Measurements from ENCODE around the gene TENT5A. TPM values are rescaled to one million over a fixed set of nuclear protein-coding genes. Genes with fewer than 3 reads are reported as not detected.

Gene TENT5A
- total RNA-seq, 1 experiment from 2014 or later, result 2.0 TPM

DNA sequence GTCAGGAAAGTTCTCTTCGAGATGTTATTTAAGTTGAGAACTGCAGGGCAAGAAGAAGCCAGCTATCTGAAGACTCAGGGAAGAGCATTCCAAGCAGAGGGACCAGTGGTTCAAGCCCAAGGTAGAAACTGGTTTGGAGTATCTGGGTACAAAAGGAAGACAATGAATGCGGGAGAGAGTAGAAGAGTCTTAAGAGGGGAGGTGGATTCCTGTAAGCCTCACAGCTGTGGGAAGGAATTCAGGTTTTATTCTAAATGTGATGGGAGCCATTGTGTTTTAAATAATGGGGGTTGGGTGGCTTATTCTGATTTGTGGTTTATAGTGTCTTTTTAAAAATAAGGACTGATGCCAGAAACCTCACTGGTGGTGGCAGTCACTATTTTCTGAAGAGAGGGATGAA is 37.6 kb upstream of the TENT5A start:
- intact Hi-C loops (cut with micrococcal nuclease; ENCODE audit: unreplicated experiment), result no loop called here
- TF ChIP-seq, protein P1, sequence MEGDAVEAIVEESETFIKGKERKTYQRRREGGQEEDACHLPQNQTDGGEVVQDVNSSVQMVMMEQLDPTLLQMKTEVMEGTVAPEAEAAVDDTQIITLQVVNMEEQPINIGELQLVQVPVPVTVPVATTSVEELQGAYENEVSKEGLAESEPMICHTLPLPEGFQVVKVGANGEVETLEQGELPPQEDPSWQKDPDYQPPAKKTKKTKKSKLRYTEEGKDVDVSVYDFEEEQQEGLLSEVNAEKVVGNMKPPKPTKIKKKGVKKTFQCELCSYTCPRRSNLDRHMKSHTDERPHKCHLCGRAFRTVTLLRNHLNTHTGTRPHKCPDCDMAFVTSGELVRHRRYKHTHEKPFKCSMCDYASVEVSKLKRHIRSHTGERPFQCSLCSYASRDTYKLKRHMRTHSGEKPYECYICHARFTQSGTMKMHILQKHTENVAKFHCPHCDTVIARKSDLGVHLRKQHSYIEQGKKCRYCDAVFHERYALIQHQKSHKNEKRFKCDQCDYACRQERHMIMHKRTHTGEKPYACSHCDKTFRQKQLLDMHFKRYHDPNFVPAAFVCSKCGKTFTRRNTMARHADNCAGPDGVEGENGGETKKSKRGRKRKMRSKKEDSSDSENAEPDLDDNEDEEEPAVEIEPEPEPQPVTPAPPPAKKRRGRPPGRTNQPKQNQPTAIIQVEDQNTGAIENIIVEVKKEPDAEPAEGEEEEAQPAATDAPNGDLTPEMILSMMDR (conservative IDR thresholded peaks at IDR 0.05), result no peak
- TF ChIP-seq EZH2 (IDR thresholded peaks at IDR 0.05; ENCODE audit: low read depth), result no peak
- Histone ChIP-seq H3K27ac (no peak overlapping the region), H3F3A (ENCODE audit: insufficient read depth, low read depth) (no peaks in the 10 kb centered on the region), H3K9me3 (ENCODE audit: insufficient read depth, low read depth) (no peaks in the 10 kb centered on the region; the same call in 1 of the 2 replicates), H3K4me3 (no peak overlapping the region), H3K9me2 (ENCODE audit: insufficient read depth) (no peaks in the 10 kb centered on the region), H2AFZ (no peak overlapping the region), H3K79me2 (ENCODE audit: low read depth) (no peaks in the 10 kb centered on the region), H3K4me2 (no peak overlapping the region), H3K4me1 (replicated peaks; ENCODE audit: insufficient read depth) (peaks cover 23% of the 10 kb centered on the region), H4K20me1 (ENCODE audit: insufficient read depth) (no peaks in the 10 kb centered on the region), H3K36me3 (ENCODE audit: low read depth) (no peaks in the 10 kb centered on the region), H3K27me3 (ENCODE audit: insufficient read depth, low read depth) (no peaks in the 10 kb centered on the region)
- no TSS peak for BruUV-seq (replicated peaks)
- POLR2A ChIA-PET (ENCODE audit: unreplicated experiment), result no interaction called here
- no peak for DNase-seq
- CTCF ChIA-PET, result no interaction called here

DNA sequence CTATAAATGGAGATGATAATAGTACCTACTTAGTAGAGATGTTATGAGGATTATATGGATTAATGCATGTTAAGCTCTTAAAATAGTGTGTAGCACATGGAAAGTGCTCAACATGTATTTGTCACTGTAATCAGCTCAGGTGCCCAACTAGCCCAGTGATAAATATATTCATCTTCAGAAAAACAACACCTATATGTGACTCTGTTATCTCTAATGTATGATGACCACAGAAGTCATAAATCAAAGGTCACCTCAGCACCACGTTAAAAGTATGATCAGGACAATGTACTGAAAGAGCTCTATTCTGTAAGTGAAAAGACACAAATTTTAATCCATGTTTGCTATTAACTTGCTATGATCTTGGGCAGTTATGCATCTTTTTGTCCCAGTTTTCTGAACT is 36.8 kb upstream of the TENT5A start:
- Histone ChIP-seq H3K27me3 (ENCODE audit: insufficient read depth, low read depth) (no peaks in the 10 kb centered on the region), H3K36me3 (ENCODE audit: low read depth) (no peaks in the 10 kb centered on the region), H3F3A (ENCODE audit: insufficient read depth, low read depth) (no peaks in the 10 kb centered on the region), H3K4me1 (replicated peaks; ENCODE audit: insufficient read depth) (peaks cover 28% of the 10 kb centered on the region), H3K4me2 (no peak overlapping the region), H3K79me2 (ENCODE audit: low read depth) (no peaks in the 10 kb centered on the region), H4K20me1 (ENCODE audit: insufficient read depth) (no peaks in the 10 kb centered on the region), H3K27ac (no peak overlapping the region), H3K9me3 (ENCODE audit: insufficient read depth, low read depth) (no peaks in the 10 kb centered on the region; the same call in 1 of the 2 replicates), H3K4me3 (no peak overlapping the region), H2AFZ (no peak overlapping the region), H3K9me2 (ENCODE audit: insufficient read depth) (no peaks in the 10 kb centered on the region)
- TF ChIP-seq, protein P1 (conservative IDR thresholded peaks at IDR 0.05), result no peak
- TF ChIP-seq EZH2 (IDR thresholded peaks at IDR 0.05; ENCODE audit: low read depth), result no peak
- intact Hi-C loops (cut with micrococcal nuclease; ENCODE audit: unreplicated experiment), result no loop called here
- CTCF ChIA-PET, result no interaction called here
- POLR2A ChIA-PET (ENCODE audit: unreplicated experiment), result no interaction called here
- BruUV-seq (replicated peaks), result no TSS peak
- no peak for DNase-seq

DNA sequence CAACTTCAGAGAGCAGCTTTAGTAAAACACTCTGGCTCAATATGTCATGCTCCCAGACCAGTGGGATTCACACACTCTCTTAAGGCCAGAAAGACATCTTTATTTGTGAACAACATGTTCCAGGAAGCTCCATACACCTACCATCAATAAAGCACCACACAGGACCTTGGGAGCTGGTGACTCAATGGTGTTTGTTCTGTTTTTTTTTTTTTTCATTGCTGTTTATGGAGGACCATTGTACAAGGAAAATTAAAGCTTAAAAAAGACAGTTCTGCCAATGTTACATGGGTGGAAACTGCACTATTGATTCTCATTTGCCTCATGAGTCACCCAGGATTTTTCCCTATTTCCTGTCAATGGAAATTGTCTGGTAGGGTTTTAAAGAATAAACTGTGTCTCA is 36.3 kb upstream of the TENT5A start:
- BruUV-seq (replicated peaks), result no TSS peak

More for the DNA sequence above, 36.3 kb upstream of the TENT5A start:
- H3K4me3 ChIP-seq, result no peak overlapping the region
- H3K36me3 ChIP-seq (ENCODE audit: low read depth), result no peaks in the 10 kb centered on the region
- H3K4me2 ChIP-seq, result no peak overlapping the region
- intact Hi-C loops (cut with micrococcal nuclease; ENCODE audit: unreplicated experiment), result no loop called here
- H3K27me3 ChIP-seq (ENCODE audit: insufficient read depth, low read depth), result no peaks in the 10 kb centered on the region
- TF ChIP-seq, protein P1 (conservative IDR thresholded peaks at IDR 0.05), result no peak
- no peak for TF ChIP-seq EZH2 (IDR thresholded peaks at IDR 0.05; ENCODE audit: low read depth)
- no peaks in the 10 kb centered on the region; the same call in 1 of the 2 replicates for H3K9me3 ChIP-seq (ENCODE audit: insufficient read depth, low read depth)
- no peak overlapping the region for H2AFZ ChIP-seq
- no peak overlapping the region for H3K27ac ChIP-seq
- no peaks in the 10 kb centered on the region for H3F3A ChIP-seq (ENCODE audit: insufficient read depth, low read depth)
- H4K20me1 ChIP-seq (ENCODE audit: insufficient read depth), result no peaks in the 10 kb centered on the region
- H3K4me1 ChIP-seq (replicated peaks; ENCODE audit: insufficient read depth), result peaks cover 28% of the 10 kb centered on the region
- H3K79me2 ChIP-seq (ENCODE audit: low read depth), result no peaks in the 10 kb centered on the region
- no peak for DNase-seq
- ChIA-PET POLR2A (ENCODE audit: unreplicated experiment) (no interaction called here), CTCF (no interaction called here)
- no peaks in the 10 kb centered on the region for H3K9me2 ChIP-seq (ENCODE audit: insufficient read depth)

Data from PC-9 (cell line).